Body of pancreas (tissue), 4 donors: ENCODE measurements around the gene MYLK. TPM values are rescaled to one million over a fixed set of nuclear protein-coding genes. Genes with fewer than 3 reads are reported as not detected.

ENCODE experiments used
- ATAC-seq: fragments of 150-250 bp; one replicate; pipeline ENCODE4 v1.9.1; 2016
- DNase-seq, 4 donors: peaks; one replicate each; pipeline ENCODE4 v3.0.0-alpha.2; 2019
- H3K27ac ChIP-seq, 4 donors: fragments of 200-600 bp; sonication (generic); 1 replicate in 3 of 4; 2 replicates in 1 of 4; pipeline versions ENCODE4 v1.5.1 to v1.6.1; 2016 to 2019; ENCODE audit warnings: mild to moderate bottlenecking in 1 of 4, mixed read lengths in 1 of 4, moderate library complexity in 1 of 4
- H3K27me3 ChIP-seq, 2 donors: fragments of 200-600 bp; sonication (generic); one replicate each; pipeline ENCODE4 v1.6.0; 2016; ENCODE audit warnings: mild to moderate bottlenecking in 1 of 2
- H3K36me3 ChIP-seq, 2 donors: fragments of 200-600 bp; sonication (generic); replicated peaks in 1 of 2; 2 replicates each; pipeline ENCODE4 v1.5.1; 2016; ENCODE audit warnings: low read depth in 2 of 2; ENCODE audit not compliant: insufficient read depth in 1 of 2
- H3K4me1 ChIP-seq: fragments of 200-600 bp; sonication (generic); one replicate; pipeline ENCODE4 v1.6.0; 2016
- H3K4me3 ChIP-seq, 2 donors: fragments of 200-600 bp; sonication (generic); 1 replicate in 1 of 2; 2 replicates in 1 of 2; pipeline ENCODE4 v1.5.1; 2016 to 2019
- H3K9me3 ChIP-seq, 3 donors: fragments of 200-600 bp; sonication (generic); 1 replicate in 2 of 3; 2 replicates in 1 of 3; pipeline ENCODE4 v1.5.1; 2016
- POLR2A ChIP-seq, 3 donors: fragments of 450-650 bp; IDR thresholded peaks; one replicate each; pipeline ENCODE4 v1.6.1; 2016; ENCODE audit warnings: antibody characterized with exemption in 3 of 3, mild to moderate bottlenecking in 2 of 3
- WGBS, 2 donors: methylation state at CpG; one replicate each; pipeline ENCODE4 v1.1.5; 2017; 5-methylcytosine and 5-hydroxymethylcytosine counted together
- intact Hi-C: fragments of 100-400 bp; cut with DNase I; formaldehyde crosslinking; loops from one replicate; pipeline ENCODE4 v1.15.1; 2023
- total RNA-seq, 2 donors: library from RNA; depleted of rRNA; stranded (reverse); fragments of >200 nt; gene quantifications; one replicate each; pipeline ENCODE4 v1.1.0, GENCODE V29; 2016
- TF ChIP-seq, protein P1 (sequence below), 7 experiments: fragments of 450-650 bp in 4 of 7; fragments of 200-600 bp in 3 of 7; sonication (generic) in 3 of 7; IDR thresholded peaks; one replicate each; pipeline ENCODE4 v1.5.1; 2016 to 2019; ENCODE audit warnings: antibody characterized with exemption in 7 of 7

The MYLK gene
- total RNA-seq, 2 donors from 2014 or later: 7.6 to 36.6 TPM

DNA sequence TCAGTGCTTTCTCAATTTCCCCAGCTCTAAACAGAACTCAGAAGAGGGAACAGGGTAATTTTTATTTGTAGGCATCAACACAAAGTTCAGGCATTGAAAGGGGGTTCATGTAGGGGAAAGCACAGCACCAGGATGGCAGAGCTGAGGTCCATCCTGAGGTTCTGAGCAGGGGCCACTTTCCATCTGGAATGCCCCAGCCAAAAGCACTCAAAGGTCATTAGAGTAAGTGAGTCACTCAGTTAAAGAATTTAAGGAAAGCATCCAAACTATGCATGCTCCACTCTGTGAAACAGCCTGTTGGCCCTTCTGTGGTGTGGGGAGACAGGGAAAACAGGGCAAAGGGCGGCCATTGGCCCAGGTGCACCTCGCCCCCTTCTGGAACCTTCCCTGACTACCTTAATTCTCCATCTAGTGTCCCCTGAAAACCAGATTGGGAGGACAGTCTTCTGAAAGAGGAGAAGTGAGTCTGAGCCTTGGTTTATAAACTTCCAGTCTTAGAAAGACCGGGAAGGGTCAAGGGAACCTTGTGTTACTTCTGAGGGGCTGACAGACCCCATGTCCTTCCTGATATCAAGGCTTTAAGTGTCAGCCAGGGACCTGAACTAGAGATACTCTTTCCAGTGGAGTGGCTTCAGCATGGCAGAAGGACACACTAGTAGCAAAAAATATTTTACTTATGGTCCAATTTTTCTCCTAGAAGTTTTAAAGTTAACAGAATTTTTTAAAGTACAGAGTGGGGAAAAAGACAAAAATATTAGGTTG lies 133.3 kb downstream of the MYLK start:
- TF ChIP-seq, protein P1, sequence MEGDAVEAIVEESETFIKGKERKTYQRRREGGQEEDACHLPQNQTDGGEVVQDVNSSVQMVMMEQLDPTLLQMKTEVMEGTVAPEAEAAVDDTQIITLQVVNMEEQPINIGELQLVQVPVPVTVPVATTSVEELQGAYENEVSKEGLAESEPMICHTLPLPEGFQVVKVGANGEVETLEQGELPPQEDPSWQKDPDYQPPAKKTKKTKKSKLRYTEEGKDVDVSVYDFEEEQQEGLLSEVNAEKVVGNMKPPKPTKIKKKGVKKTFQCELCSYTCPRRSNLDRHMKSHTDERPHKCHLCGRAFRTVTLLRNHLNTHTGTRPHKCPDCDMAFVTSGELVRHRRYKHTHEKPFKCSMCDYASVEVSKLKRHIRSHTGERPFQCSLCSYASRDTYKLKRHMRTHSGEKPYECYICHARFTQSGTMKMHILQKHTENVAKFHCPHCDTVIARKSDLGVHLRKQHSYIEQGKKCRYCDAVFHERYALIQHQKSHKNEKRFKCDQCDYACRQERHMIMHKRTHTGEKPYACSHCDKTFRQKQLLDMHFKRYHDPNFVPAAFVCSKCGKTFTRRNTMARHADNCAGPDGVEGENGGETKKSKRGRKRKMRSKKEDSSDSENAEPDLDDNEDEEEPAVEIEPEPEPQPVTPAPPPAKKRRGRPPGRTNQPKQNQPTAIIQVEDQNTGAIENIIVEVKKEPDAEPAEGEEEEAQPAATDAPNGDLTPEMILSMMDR (IDR thresholded peaks at IDR 0.05): no peak
- TF ChIP-seq POLR2A (IDR thresholded peaks at IDR 0.05): no peak
- H3K4me1 ChIP-seq: peaks cover 26% of the 10 kb centered on the region
- H3K27ac ChIP-seq: peak overlapping the region in 2 of 4 donors; percentile 53 to 64
- intact Hi-C loops: no loop called here
- no peak overlapping the region for H3K4me3 ChIP-seq
- DNase-seq: peak in 2 of 4 donors; percentile 27 to 40
- H3K9me3 ChIP-seq: no peaks in the 10 kb centered on the region
- no peaks in the 10 kb centered on the region for H3K36me3 ChIP-seq
- H3K27me3 ChIP-seq: no peaks in the 10 kb centered on the region
- 62 to 67% methylated on average over 3 of the region's 3 CpGs for WGBS, 2 donors
- ATAC-seq: peak; percentile 51

DNA sequence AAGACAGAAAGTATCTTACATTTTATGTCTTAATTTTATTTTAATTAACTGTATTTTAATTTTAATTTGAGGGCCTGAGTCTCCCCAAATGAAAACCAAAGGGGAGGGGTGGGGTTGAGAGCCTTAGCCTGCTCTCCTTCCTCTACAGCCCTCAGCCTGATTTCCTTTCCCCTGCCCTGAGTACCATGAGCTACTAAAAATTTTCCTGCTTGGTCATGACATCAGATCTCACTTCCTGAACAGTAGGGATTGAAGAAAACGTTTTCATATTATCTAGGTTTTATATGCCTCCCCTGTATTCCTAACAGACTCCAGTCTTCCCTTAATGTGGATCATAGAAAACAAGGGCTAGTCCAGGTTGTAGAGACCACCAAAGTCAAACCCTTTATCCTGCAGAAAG lies 133.9 kb downstream of the MYLK start:
- intact Hi-C loops: no loop called here
- ATAC-seq: no peak
- Histone ChIP-seq H3K4me1 (peaks cover 21% of the 10 kb centered on the region), H3K9me3 (no peaks in the 10 kb centered on the region), H3K4me3 (no peak overlapping the region), H3K36me3 (no peaks in the 10 kb centered on the region), H3K27me3 (no peaks in the 10 kb centered on the region), H3K27ac (peak overlapping the region in 2 of 4 donors; percentile 53 to 64)
- 15 to 19% methylated on average over 1 of the region's 1 CpG for WGBS, 2 donors
- DNase-seq: no peak
- no peak for TF ChIP-seq POLR2A (IDR thresholded peaks at IDR 0.05)
- TF ChIP-seq, protein P1 (IDR thresholded peaks at IDR 0.05): no peak

DNA sequence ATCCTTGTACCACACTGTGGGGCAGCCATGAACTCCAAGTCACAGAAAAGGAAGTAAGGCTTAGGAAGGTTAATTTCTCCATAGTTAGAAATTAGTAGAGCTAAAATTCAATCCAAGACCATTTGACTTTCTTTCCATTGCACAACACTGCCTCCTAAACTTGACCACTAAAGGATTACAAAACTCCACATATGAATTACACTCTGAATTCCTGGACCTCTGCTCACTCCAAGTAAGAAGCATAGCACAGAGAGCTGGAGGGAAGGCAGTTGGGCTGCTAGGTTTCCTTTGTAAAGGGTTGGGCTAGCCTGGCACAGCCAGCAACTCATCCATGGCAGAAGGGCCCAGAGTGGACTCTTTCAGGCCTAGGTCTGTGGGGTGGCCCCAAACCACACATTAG lies 134.4 kb downstream of the MYLK start:
- ATAC-seq (peak; percentile 24), DNase-seq (no peak)
- Histone ChIP-seq H3K36me3 (no peaks in the 10 kb centered on the region), H3K27ac (peak overlapping the region in 2 of 4 donors; percentile 53 to 64), H3K27me3 (no peaks in the 10 kb centered on the region), H3K4me1 (peaks cover 17% of the 10 kb centered on the region), H3K4me3 (no peak overlapping the region), H3K9me3 (no peaks in the 10 kb centered on the region)
- intact Hi-C loops: no loop called here
- no peak for TF ChIP-seq POLR2A (IDR thresholded peaks at IDR 0.05)
- TF ChIP-seq, protein P1 (IDR thresholded peaks at IDR 0.05): no peak

DNA sequence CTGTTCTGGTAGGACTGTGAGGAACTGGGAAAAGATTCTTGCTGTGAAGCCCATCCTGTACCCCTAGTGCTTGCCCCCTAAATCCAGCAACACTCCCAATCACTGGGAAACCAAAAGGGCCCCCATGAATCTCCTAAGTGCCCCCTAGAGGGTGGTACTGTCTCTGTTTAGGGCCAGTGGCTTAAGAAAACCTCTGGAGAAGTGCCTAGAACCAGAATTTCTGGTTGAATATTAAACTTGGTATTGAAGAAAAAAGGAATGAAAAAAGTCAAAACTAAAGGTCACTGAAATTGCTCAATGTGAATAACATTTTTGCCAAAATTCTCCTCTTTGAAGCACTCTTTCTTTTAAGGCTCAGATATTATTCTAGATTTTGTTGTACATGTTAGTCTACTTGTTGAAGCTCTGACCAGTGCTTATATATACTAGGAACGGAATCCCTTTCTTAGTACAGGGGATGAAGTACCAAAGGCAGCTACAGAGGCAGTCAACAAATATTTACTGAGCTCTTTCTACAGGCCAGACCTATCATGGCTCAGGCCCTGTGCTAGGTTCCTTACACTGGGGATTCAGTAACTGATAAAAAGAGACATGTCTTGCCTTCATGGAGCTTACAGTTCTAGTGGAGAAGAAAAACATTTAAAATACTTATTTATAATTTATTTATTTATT lies 138.8 kb downstream of the MYLK start:
- no peak for DNase-seq

More for the DNA sequence above, 138.8 kb downstream of the MYLK start:
- Histone ChIP-seq H3K4me3 (no peak overlapping the region), H3K27me3 (no peaks in the 10 kb centered on the region), H3K9me3 (no peaks in the 10 kb centered on the region), H3K4me1 (peaks cover 1% of the 10 kb centered on the region), H3K27ac (peak overlapping the region in 1 of 4 donors; percentile 24), H3K36me3 (no peaks in the 10 kb centered on the region)
- intact Hi-C loops: no loop called here
- TF ChIP-seq, protein P1 (IDR thresholded peaks at IDR 0.05): peak in 5 of 7 experiments; percentile 13 to 49 (median 39)
- TF ChIP-seq POLR2A (IDR thresholded peaks at IDR 0.05): no peak
- peak; percentile 47 for ATAC-seq
- 80 to 93% methylated on average over 1 of the region's 1 CpG for WGBS, 2 donors
